ENCODE data around the gene NUAK2.
"Not testable (repeated sequence)": the region's sequence is repeated elsewhere in the genome, so short reads cannot be mapped to it uniquely, and the experiment has no call there.

NUAK2 gene

DNA sequence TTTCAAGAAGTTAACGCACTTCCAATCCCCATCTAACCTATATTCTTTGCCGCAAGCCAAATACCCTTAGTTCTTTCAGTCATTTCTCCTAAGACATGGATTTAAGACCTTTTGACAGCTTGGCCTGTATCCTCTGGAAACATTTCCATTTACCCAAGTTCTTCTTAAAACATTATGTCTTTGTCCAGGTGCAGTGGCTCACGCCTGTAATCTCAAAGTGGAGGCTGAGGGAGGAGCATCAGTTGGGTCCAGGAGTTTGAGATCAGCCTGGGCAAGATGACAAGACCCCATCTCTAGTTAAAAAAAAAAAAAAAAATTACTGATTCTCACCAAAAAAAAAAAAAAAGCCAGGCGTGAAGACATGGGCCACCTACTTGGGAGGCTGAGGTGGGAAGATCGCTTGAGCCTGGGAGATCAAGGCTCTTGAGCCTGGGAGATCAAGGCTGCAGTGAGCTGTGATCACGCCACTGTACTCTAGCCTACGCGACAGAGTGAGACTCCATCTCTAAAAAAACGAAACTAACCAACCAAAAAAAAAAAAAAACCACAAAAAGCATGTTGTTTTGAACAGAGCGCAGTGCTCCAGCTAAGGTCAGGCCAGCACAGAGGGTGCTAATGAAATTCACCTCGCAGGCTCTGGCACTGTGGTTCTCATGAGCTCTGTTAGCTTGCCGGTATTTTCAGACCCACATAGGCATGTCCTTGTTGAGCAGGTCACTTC is 36.0 kb downstream of the NUAK2 start:
- ATAC-seq = no peak
- TF ChIP-seq TSHZ2 (CRISPR knock-in tag; IDR thresholded peaks at IDR 0.05) (no peak), ZFP30 (CRISPR knock-in tag; IDR thresholded peaks at IDR 0.05) (no peak), ARNTL (CRISPR knock-in tag; IDR thresholded peaks at IDR 0.05; ENCODE audit: borderline replicate concordance, low read depth) (no peak), ZNF8 (CRISPR knock-in tag; IDR thresholded peaks at IDR 0.05) (no peak), GLIS3 (CRISPR knock-in tag; IDR thresholded peaks at IDR 0.05) (no peak), OSR1 (CRISPR knock-in tag; IDR thresholded peaks at IDR 0.05) (no peak), BACH2 (CRISPR knock-in tag; IDR thresholded peaks at IDR 0.05; ENCODE audit: borderline replicate concordance) (no peak)
- TF ChIP-seq, protein P1, sequence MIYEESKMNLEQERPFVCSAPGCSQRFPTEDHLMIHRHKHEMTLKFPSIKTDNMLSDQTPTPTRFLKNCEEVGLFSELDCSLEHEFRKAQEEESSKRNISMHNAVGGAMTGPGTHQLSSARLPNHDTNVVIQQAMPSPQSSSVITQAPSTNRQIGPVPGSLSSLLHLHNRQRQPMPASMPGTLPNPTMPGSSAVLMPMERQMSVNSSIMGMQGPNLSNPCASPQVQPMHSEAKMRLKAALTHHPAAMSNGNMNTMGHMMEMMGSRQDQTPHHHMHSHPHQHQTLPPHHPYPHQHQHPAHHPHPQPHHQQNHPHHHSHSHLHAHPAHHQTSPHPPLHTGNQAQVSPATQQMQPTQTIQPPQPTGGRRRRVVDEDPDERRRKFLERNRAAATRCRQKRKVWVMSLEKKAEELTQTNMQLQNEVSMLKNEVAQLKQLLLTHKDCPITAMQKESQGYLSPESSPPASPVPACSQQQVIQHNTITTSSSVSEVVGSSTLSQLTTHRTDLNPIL (CRISPR knock-in tag; IDR thresholded peaks at IDR 0.05; ENCODE audit: low read depth) = no peak
- TF ChIP-seq, protein P2, sequence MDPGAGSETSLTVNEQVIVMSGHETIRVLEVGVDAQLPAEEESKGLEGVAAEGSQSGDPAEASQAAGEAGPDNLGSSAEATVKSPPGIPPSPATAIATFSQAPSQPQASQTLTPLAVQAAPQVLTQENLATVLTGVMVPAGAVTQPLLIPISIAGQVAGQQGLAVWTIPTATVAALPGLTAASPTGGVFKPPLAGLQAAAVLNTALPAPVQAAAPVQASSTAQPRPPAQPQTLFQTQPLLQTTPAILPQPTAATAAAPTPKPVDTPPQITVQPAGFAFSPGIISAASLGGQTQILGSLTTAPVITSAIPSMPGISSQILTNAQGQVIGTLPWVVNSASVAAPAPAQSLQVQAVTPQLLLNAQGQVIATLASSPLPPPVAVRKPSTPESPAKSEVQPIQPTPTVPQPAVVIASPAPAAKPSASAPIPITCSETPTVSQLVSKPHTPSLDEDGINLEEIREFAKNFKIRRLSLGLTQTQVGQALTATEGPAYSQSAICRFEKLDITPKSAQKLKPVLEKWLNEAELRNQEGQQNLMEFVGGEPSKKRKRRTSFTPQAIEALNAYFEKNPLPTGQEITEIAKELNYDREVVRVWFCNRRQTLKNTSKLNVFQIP (CRISPR knock-in tag; IDR thresholded peaks at IDR 0.05; ENCODE audit: borderline replicate concordance, low read depth) = no peak
- TF ChIP-seq, protein P3, sequence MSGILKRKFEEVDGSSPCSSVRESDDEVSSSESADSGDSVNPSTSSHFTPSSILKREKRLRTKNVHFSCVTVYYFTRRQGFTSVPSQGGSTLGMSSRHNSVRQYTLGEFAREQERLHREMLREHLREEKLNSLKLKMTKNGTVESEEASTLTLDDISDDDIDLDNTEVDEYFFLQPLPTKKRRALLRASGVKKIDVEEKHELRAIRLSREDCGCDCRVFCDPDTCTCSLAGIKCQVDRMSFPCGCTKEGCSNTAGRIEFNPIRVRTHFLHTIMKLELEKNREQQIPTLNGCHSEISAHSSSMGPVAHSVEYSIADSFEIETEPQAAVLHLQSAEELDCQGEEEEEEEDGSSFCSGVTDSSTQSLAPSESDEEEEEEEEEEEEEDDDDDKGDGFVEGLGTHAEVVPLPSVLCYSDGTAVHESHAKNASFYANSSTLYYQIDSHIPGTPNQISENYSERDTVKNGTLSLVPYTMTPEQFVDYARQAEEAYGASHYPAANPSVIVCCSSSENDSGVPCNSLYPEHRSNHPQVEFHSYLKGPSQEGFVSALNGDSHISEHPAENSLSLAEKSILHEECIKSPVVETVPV (CRISPR knock-in tag; IDR thresholded peaks at IDR 0.05) = no peak

DNA sequence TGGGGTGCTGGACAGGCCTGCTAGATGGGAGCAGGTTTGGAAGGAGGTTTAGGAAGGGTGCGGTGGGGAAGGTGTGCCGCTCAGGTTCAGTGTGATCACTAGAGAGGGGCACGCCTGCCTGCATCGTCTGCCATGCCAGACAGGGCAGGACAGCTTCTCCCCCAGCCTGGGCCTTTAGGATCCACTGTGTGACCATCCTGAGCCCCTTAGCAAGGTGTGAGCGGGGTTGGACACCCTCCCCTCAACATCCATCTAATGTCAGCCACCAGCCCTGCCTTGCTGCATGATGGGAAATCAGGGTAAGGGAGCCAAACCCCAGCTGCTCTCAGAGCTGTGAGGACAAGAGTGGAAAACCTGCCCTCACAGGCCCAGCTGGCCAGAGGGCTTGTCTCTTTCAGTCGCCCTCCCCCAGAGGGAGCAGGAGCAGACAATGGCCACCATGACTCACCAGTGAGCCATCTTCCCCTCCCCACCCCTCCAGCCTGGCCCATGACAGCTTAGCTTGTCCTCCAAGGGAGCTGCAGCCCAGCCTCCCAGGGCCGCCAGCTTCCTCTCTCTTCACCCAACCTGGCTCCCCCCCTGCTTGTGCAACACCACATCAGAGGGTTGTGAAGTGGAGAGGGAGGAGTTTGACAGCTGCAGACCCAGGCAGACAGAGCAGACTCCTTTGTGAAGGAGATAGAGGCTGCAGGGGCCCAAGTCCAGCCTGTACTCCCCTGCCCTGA is 37.0 kb downstream of the NUAK2 start:
- TF ChIP-seq CSDC2 (CRISPR knock-in tag; IDR thresholded peaks at IDR 0.05) (peak; percentile 77; the same call in 1 of the 2 replicates), ESRRG (CRISPR knock-in tag; IDR thresholded peaks at IDR 0.05) (no peak), SNAI2 (CRISPR knock-in tag; IDR thresholded peaks at IDR 0.05) (no peak), TOX (CRISPR knock-in tag; IDR thresholded peaks at IDR 0.05; ENCODE audit: borderline replicate concordance) (peak; percentile 20; the same call in 1 of the 2 replicates), OSR1 (CRISPR knock-in tag; IDR thresholded peaks at IDR 0.05) (0 out of 2 replicates have a peak, but pooled peaks have one; percentile 25), ISL1 (CRISPR knock-in tag; IDR thresholded peaks at IDR 0.05) (no peak), ZFP3 (CRISPR knock-in tag; IDR thresholded peaks at IDR 0.05) (peak; percentile 78)
- TF ChIP-seq, protein P1 (CRISPR knock-in tag; IDR thresholded peaks at IDR 0.05; ENCODE audit: low read depth) = no peak

GRCh38 chr1:205283270-205284147 is 38.0 kb downstream of the NUAK2 start:
- TF ChIP-seq BACH2 (CRISPR knock-in tag; IDR thresholded peaks at IDR 0.05; ENCODE audit: borderline replicate concordance) (no peak), PATZ1 (CRISPR knock-in tag; IDR thresholded peaks at IDR 0.05; ENCODE audit: borderline replicate concordance) (no peak), PPARA (CRISPR knock-in tag; IDR thresholded peaks at IDR 0.05; ENCODE audit: borderline replicate concordance) (no peak), ISL1 (CRISPR knock-in tag; IDR thresholded peaks at IDR 0.05) (no peak), ZFP30 (CRISPR knock-in tag; IDR thresholded peaks at IDR 0.05) (no peak), ZNF565 (CRISPR knock-in tag; conservative IDR thresholded peaks at IDR 0.05; ENCODE audit: low read depth) (no peak)
- no peak for ATAC-seq

More for the DNA sequence above, 37.0 kb downstream of the NUAK2 start:
- ATAC-seq = peak; percentile 98

DNA sequence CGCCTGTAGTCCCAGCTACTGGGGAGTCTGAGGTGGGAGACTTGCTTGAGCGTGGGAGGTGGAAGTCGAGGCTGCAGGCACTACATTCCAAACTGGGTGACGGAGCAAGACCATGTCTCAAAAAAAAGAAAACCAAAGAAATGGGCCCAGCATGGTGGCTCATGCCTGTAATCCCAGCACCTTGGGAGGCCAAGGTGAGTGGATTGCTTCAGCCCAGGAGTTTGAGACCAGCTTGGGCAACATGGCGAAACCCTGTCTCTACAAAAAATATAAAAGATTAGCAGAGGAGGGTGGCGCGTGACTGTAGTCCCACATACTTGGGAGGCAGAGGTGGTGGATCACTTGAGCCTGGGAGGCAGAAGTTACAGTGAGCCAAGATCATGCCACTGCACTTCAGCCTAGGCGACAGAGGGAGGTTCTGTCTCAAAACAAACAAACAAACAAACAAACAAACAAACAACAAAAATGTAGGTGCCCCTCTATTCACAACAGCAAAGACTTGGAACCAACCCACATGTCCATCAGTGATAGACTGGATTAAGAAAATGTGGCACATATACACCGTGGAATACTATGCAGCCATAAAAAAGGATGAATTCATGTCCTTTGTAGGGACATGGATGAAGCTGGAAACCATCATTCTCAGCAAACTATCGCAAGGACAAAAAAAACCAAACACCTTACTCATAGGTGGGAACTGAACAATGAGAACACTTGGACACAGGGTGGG is 40.7 kb downstream of the NUAK2 start:
- not testable (repeated sequence) for ATAC-seq

All from SK-N-SH treated with all-trans-retinoic acid at 6 μM for 48 hours (cell line).